H1 (cell line): ENCODE measurements around the gene DKK1.

Experiments
- CBX5 ChIP-seq: fragments of 300-800, 300-1000 bp; sonication (generic); IDR thresholded peaks from 2 replicates; pipeline ENCODE4 v1.7.1; 2016; ENCODE audit warnings: antibody characterized with exemption, low read length, low read depth
- CHD2 ChIP-seq: IDR thresholded peaks from 2 replicates; pipeline ENCODE4 v1.6.1; 2012; ENCODE audit warnings: low read length, improper control_type of control experiment
- SP1 ChIP-seq: IDR thresholded peaks from 2 replicates; pipeline ENCODE4 v1.6.1; 2011; ENCODE audit warnings: low read depth, low read length

- TF ChIP-seq CBX5, result no peak
- no peak for TF ChIP-seq SP1
- no peak for TF ChIP-seq CHD2
These were observed 39.9 kb downstream of the DKK1 start for GRCh38 chr10:52353960-52354394.
